Esophagus squamous epithelium (tissue), 4 donors: Measurements from ENCODE around the gene HYDIN.
"Not testable (repeated sequence)": the region's sequence is repeated elsewhere in the genome, so short reads cannot be mapped to it uniquely, and the experiment has no call there.

Experiments
- CTCF ChIP-seq, 6 experiments: fragments of 450-650 bp in 4 of 6; fragments of 200-600 bp in 2 of 6; sonication (generic) in 2 of 6; IDR thresholded peaks; one replicate each; pipeline ENCODE4 v1.5.1; 2016 to 2019; ENCODE audit warnings: antibody characterized with exemption in 6 of 6, mild to moderate bottlenecking in 4 of 6, moderate library complexity in 4 of 6
- POLR2A ChIP-seq, 4 donors: fragments of 450-650 bp; IDR thresholded peaks; one replicate each; pipeline ENCODE4 v1.6.1; 2017; ENCODE audit warnings: antibody characterized with exemption in 4 of 4, mild to moderate bottlenecking in 4 of 4, moderate library complexity in 3 of 4

GRCh38 chr16:71027511-71027910, 203.0 kb downstream of the HYDIN start:
- TF ChIP-seq CTCF, POLR2A (IDR thresholded peaks at IDR 0.05): not testable (repeated sequence)
